MM.1S (cell line): ENCODE results near the gene N4BP2L2.

Experiments
- DNase-seq: peaks from one replicate; pipeline ENCODE4 v3.0.0-alpha.2; 2015
- H2AFZ ChIP-seq: fragments of 300-600 bp; sonication (generic); 2 replicates; pipeline ENCODE4 v1.6.0; 2016; ENCODE audit warnings: antibody characterized with exemption, low read length
- H3F3A ChIP-seq: fragments of 300-600 bp; sonication (generic); 2 replicates; pipeline ENCODE4 v1.6.1; 2016; ENCODE audit warnings: mild to moderate bottlenecking, antibody characterized with exemption, low read length, moderate library complexity, mixed read lengths; ENCODE audit not compliant: insufficient read depth
- H3K27ac ChIP-seq: fragments of 300-600 bp; sonication (generic); 2 replicates; pipeline ENCODE4 v1.5.1; 2016; ENCODE audit warnings: mild to moderate bottlenecking, low read length
- H3K27me3 ChIP-seq: fragments of 300-600 bp; sonication (generic); replicated peaks from 2 replicates; pipeline ENCODE4 v1.6.0; 2016; ENCODE audit warnings: low read length; ENCODE audit not compliant: insufficient read depth
- H3K36me3 ChIP-seq: fragments of 300-600 bp; sonication (generic); replicated peaks from 2 replicates; pipeline ENCODE4 v1.6.1; 2016; ENCODE audit warnings: mild to moderate bottlenecking, low read length, mixed read lengths; ENCODE audit not compliant: insufficient read depth
- H3K4me1 ChIP-seq: fragments of 300-600 bp; sonication (generic); 2 replicates; pipeline ENCODE4 v1.6.1; 2016; ENCODE audit warnings: low read length, mixed read lengths
- H3K4me2 ChIP-seq: fragments of 300-600 bp; sonication (generic); 2 replicates; pipeline ENCODE4 v1.6.0; 2016; ENCODE audit warnings: low read depth, low read length
- H3K4me3 ChIP-seq: fragments of 300-600 bp; sonication (generic); 2 replicates; pipeline ENCODE4 v1.5.1; 2016; ENCODE audit warnings: low read length, mixed read lengths
- H3K79me2 ChIP-seq: fragments of 300-600 bp; sonication (generic); 2 replicates; pipeline ENCODE4 v1.6.1; 2016; ENCODE audit warnings: mixed run types, low read length, mixed read lengths
- H3K9ac ChIP-seq: fragments of 300-600 bp; sonication (generic); 2 replicates; pipeline ENCODE4 v1.6.1; 2016; ENCODE audit warnings: low read length, mixed read lengths
- H3K9me2 ChIP-seq: fragments of 300-600 bp; sonication (generic); replicated peaks from 2 replicates; pipeline ENCODE4 v1.6.1; 2016; ENCODE audit warnings: mild to moderate bottlenecking, low read length, mixed read lengths; ENCODE audit not compliant: insufficient read depth
- H3K9me3 ChIP-seq: fragments of 300-600 bp; sonication (generic); replicated peaks from 2 replicates; pipeline ENCODE4 v1.6.1; 2016; ENCODE audit warnings: mild to moderate bottlenecking, low read length, mixed read lengths; ENCODE audit not compliant: insufficient read depth
- H4K20me1 ChIP-seq: fragments of 300-600 bp; sonication (generic); 2 replicates; pipeline ENCODE4 v1.6.1; 2016; ENCODE audit warnings: mild to moderate bottlenecking, low read length, moderate library complexity, mixed read lengths; ENCODE audit not compliant: insufficient read depth
- CTCF ChIP-seq: fragments of 300-600 bp; sonication (generic); IDR thresholded peaks from 2 replicates; pipeline ENCODE4 v1.5.1; 2016; ENCODE audit warnings: antibody characterized with exemption, low read length, mixed read lengths
- EZH2 ChIP-seq: fragments of 300-600 bp; sonication (generic); optimal IDR thresholded peaks from 2 replicates; pipeline ENCODE3; 2017; ENCODE audit warnings: low read depth, mild to moderate bottlenecking, antibody characterized with exemption, low read length, mixed read lengths
- EZH2phosphoT487 ChIP-seq: fragments of 300-600 bp; sonication (generic); IDR thresholded peaks from 2 replicates; pipeline ENCODE4 v1.6.1; 2018; ENCODE audit warnings: antibody characterized with exemption, low read length

The N4BP2L2 gene

GRCh38 chr13:32548837-32549236 is 10.2 kb upstream of the N4BP2L2 start:
- no peak for DNase-seq

GRCh38 chr13:32545083-32545482 is 6.5 kb upstream of the N4BP2L2 start:
- Histone ChIP-seq H3K4me2 (no peak overlapping the region), H3K79me2 (no peaks in the 10 kb centered on the region), H3K27ac (no peak overlapping the region), H3K27me3 (no peaks in the 10 kb centered on the region), H3K9me3 (no peaks in the 10 kb centered on the region), H3F3A (no peaks in the 10 kb centered on the region), H3K9ac (no peak overlapping the region), H3K36me3 (no peaks in the 10 kb centered on the region), H2AFZ (no peak overlapping the region), H3K4me1 (no peaks in the 10 kb centered on the region), H3K9me2 (no peaks in the 10 kb centered on the region), H4K20me1 (no peaks in the 10 kb centered on the region), H3K4me3 (no peak overlapping the region)
- TF ChIP-seq EZH2 (no peak), CTCF (no peak), EZH2phosphoT487 (no peak)
- no peak for DNase-seq

More at GRCh38 chr13:32548837-32549236, 10.2 kb upstream of the N4BP2L2 start:
- Histone ChIP-seq H4K20me1 (no peaks in the 10 kb centered on the region), H3K36me3 (no peaks in the 10 kb centered on the region), H3K27ac (no peak overlapping the region), H3K4me1 (no peaks in the 10 kb centered on the region), H3F3A (no peaks in the 10 kb centered on the region), H3K9me3 (no peaks in the 10 kb centered on the region), H3K4me3 (no peak overlapping the region), H3K9me2 (no peaks in the 10 kb centered on the region), H3K79me2 (no peaks in the 10 kb centered on the region), H3K27me3 (no peaks in the 10 kb centered on the region), H3K4me2 (no peak overlapping the region), H2AFZ (no peak overlapping the region), H3K9ac (no peak overlapping the region)
- TF ChIP-seq EZH2 (no peak), EZH2phosphoT487 (no peak), CTCF (no peak)

- H3K4me3 ChIP-seq: no peak overlapping the region
- H3K9me3 ChIP-seq: no peaks in the 10 kb centered on the region
- H3K9ac ChIP-seq: no peak overlapping the region
- peaks cover 8% of the 10 kb centered on the region for H3K79me2 ChIP-seq
- no peak overlapping the region for H3K4me2 ChIP-seq
- TF ChIP-seq EZH2 (no peak), EZH2phosphoT487 (no peak), CTCF (no peak)
- H3K36me3 ChIP-seq: no peaks in the 10 kb centered on the region
- no peaks in the 10 kb centered on the region for H3K9me2 ChIP-seq
- H2AFZ ChIP-seq: no peak overlapping the region
- H3F3A ChIP-seq: peaks cover 8% of the 10 kb centered on the region; the same call in 1 of the 2 replicates
- no peaks in the 10 kb centered on the region for H3K4me1 ChIP-seq
- no peaks in the 10 kb centered on the region for H3K27me3 ChIP-seq
- H4K20me1 ChIP-seq: no peaks in the 10 kb centered on the region
- no peak for DNase-seq
- H3K27ac ChIP-seq: no peak overlapping the region
Measured at GRCh38 chr13:32542221-32542620, 3.6 kb upstream of the N4BP2L2 start.
